Measurements from ENCODE around the gene CYLD. TPM values are rescaled to one million over a fixed set of nuclear protein-coding genes. Genes with fewer than 3 reads are reported as not detected.

Gene CYLD
- total and polyA plus RNA-seq, 2 donors (not counting 3 experiments of a cell fraction or from before 2014, with no cell fraction given), result 7.4 to 21.5 TPM

- FAIRE-seq (no peak), DNase-seq (ENCODE audit: low read depth, low spot score) (no peak)
- Histone ChIP-seq H2AFZ (ENCODE audit: low read depth, low read length) (no peak overlapping the region), H3K9me1 (replicated peaks; ENCODE audit: control insufficient read depth, extremely low read depth, insufficient read depth, low read length) (no peaks in the 10 kb centered on the region), H4K20me1 (replicated peaks; ENCODE audit: control insufficient read depth, extremely low read depth, insufficient read depth, low read length) (no peaks in the 10 kb centered on the region), H3K9ac (replicated peaks; ENCODE audit: extremely low read depth, insufficient read depth, low read length) (no peak overlapping the region), H3K4me1 (ENCODE audit: control insufficient read depth, extremely low read depth, insufficient read depth, low read length) (no peaks in the 10 kb centered on the region), H3K9me3 (replicated peaks; ENCODE audit: control insufficient read depth, insufficient read depth, low read length) (no peaks in the 10 kb centered on the region), H3K27me3 (ENCODE audit: control insufficient read depth in 2 of 2, insufficient read depth in 2 of 2, low read length in 2 of 2) (peaks cover 0 to 3% of the 10 kb centered on the region in 2 experiments), H3K27ac (ENCODE audit: insufficient read depth, low read depth, low read length) (no peak overlapping the region), H3K79me2 (ENCODE audit: control insufficient read depth, insufficient read depth, low read length) (no peaks in the 10 kb centered on the region), H3K4me3 (replicated peaks in 1 of 3; ENCODE audit: insufficient read depth in 1 of 3, low read depth in 1 of 3, low read length in 3 of 3) (no peak overlapping the region), H3K4me2 (ENCODE audit: insufficient read depth, low read length) (no peak overlapping the region), H3K36me3 (ENCODE audit: control insufficient read depth in 2 of 2, extremely low read depth in 1 of 2, insufficient read depth in 2 of 2, low read length in 2 of 2) (no peaks in the 10 kb centered on the region)
- TF ChIP-seq FOS (IDR thresholded peaks at IDR 0.05; ENCODE audit: borderline replicate concordance, insufficient read depth, low read length) (no peak), CTCF (IDR thresholded peaks at IDR 0.05; ENCODE audit: extremely low read depth in 1 of 2, insufficient read depth in 1 of 2, low read depth in 1 of 2, low read length in 2 of 2) (no peak), MYC (IDR thresholded peaks at IDR 0.05; ENCODE audit: low read depth, low read length) (no peak), POLR2AphosphoS5 (IDR thresholded peaks at IDR 0.05; ENCODE audit: insufficient read depth, low read depth, low read length) (no peak), POLR2A (IDR thresholded peaks at IDR 0.05; ENCODE audit: low read depth, low read length) (no peak), MAX (IDR thresholded peaks at IDR 0.05; ENCODE audit: insufficient read depth, insufficient read length) (peak; percentile 49), EZH2 (IDR thresholded peaks at IDR 0.05; ENCODE audit: borderline replicate concordance, low read depth, low read length, severe bottlenecking) (no peak)
- dilution Hi-C loops (cut with MboI; ENCODE audit: extremely low pct_ligation_motif_present, low sequenced_read_pairs), result no loop called here
- ChIA-PET CTCF (no interaction called here), POLR2A (no interaction called here)
- intact Hi-C loops (cut with micrococcal nuclease), result no loop called here
- BruUV-seq (replicated peaks), result no TSS peak
These were observed 97.5 kb downstream of the CYLD start for GRCh38 chr16:50839356-50839755.

Data from endothelial cell of umbilical vein (primary cell).